Neural progenitor cell (in vitro differentiated cells): Measurements from ENCODE around the gene DAB2. TPM values are rescaled to one million over a fixed set of nuclear protein-coding genes. Genes with fewer than 3 reads are reported as not detected.
A peak's percentile ranks its signal among the peaks of the same experiment; 100 is the strongest.

Experiments used
- DNase-seq: peaks from one replicate; pipeline ENCODE4 v3.0.0-alpha.2; 2016; ENCODE audit warnings: low spot score
- H2AFZ ChIP-seq: fragments of 200-600 bp; sonication (generic); replicated peaks from 2 replicates; pipeline ENCODE4 v1.6.1; 2016; ENCODE audit warnings: antibody characterized with exemption
- H3F3A ChIP-seq: fragments of 200-600 bp; sonication (generic); 2 replicates; pipeline ENCODE4 v1.6.1; 2016; ENCODE audit warnings: antibody characterized with exemption, low read depth
- H3K27ac ChIP-seq: fragments of 200-600 bp; sonication (generic); 2 replicates; pipeline ENCODE4 v1.5.1; 2016; ENCODE audit warnings: mild to moderate bottlenecking
- H3K27me3 ChIP-seq: fragments of 200-600 bp; sonication (generic); 2 replicates; pipeline ENCODE4 v1.6.1; 2016; ENCODE audit warnings: mild to moderate bottlenecking, moderate library complexity
- H3K36me3 ChIP-seq: fragments of 200-600 bp; sonication (generic); 2 replicates; pipeline ENCODE4 v1.5.1; 2016
- H3K4me1 ChIP-seq: fragments of 200-600 bp; sonication (generic); 2 replicates; pipeline ENCODE4 v1.6.1; 2016; ENCODE audit warnings: mixed run types
- H3K4me2 ChIP-seq: fragments of 200-600 bp; sonication (generic); 2 replicates; pipeline ENCODE4 v1.6.1; 2016
- H3K4me3 ChIP-seq: fragments of 200-600 bp; sonication (generic); 2 replicates; pipeline ENCODE4 v1.5.1; 2016
- H3K79me2 ChIP-seq: fragments of 200-600 bp; sonication (generic); 2 replicates; pipeline ENCODE4 v1.6.1; 2016; ENCODE audit warnings: low read depth
- H3K9ac ChIP-seq: fragments of 200-600 bp; sonication (generic); 2 replicates; pipeline ENCODE4 v1.6.1; 2016
- H3K9me3 ChIP-seq: fragments of 200-600 bp; sonication (generic); 2 replicates; pipeline ENCODE4 v1.5.1; 2016; ENCODE audit warnings: low read depth
- H4K20me1 ChIP-seq: fragments of 200-600 bp; sonication (generic); 2 replicates; pipeline ENCODE4 v1.6.1; 2016; ENCODE audit warnings: low read depth
- H3K27ac Mint-ChIP-seq: 3 replicates; pipeline ENCODE4 v1.8.0; 2021; ENCODE audit warnings: mixed read lengths
- H3K27me3 Mint-ChIP-seq: 2 replicates; pipeline ENCODE4 v1.8.0; 2022; ENCODE audit warnings: low read depth, mild to moderate bottlenecking, inconsistent platforms, moderate library complexity, mixed read lengths; ENCODE audit not compliant: insufficient read depth
- H3K36me3 Mint-ChIP-seq: 3 replicates; pipeline ENCODE4 v1.8.0; 2021; ENCODE audit warnings: mixed read lengths
- H3K4me1 Mint-ChIP-seq: 3 replicates; pipeline ENCODE4 v1.8.0; 2021; ENCODE audit warnings: mixed read lengths
- H3K4me3 Mint-ChIP-seq: 3 replicates; pipeline ENCODE4 v1.8.0; 2021; ENCODE audit warnings: mild to moderate bottlenecking, moderate library complexity, mixed read lengths
- H3K9me3 Mint-ChIP-seq: 3 replicates; pipeline ENCODE4 v1.8.0; 2020; ENCODE audit warnings: mixed read lengths
- CTCF ChIP-seq: fragments of 200-600 bp; sonication (generic); IDR thresholded peaks from 2 replicates; pipeline ENCODE4 v1.5.1; 2017; ENCODE audit warnings: antibody characterized with exemption, mild to moderate bottlenecking
- EZH2 ChIP-seq: fragments of 200-600 bp; sonication (generic); IDR thresholded peaks from 2 replicates; pipeline ENCODE4 v1.6.1; 2017; ENCODE audit warnings: antibody characterized with exemption, mild to moderate bottlenecking, moderate library complexity
- EZH2phosphoT487 ChIP-seq: fragments of 200-600 bp; sonication (generic); IDR thresholded peaks from 2 replicates; pipeline ENCODE4 v1.6.1; 2017; ENCODE audit warnings: antibody characterized with exemption
- total RNA-seq: library from RNA; depleted of rRNA; stranded (reverse); fragments of >200 nt; gene quantifications from 2 replicates; pipeline ENCODE4 v1.2.3, GENCODE V29; 2015; ENCODE audit warnings: low replicate concordance

The DAB2 gene
- total RNA-seq, 1 donor from 2014 or later = 9.9 TPM

- no peak overlapping the region for H3K27ac ChIP-seq
- H3K36me3 ChIP-seq = no peaks in the 10 kb centered on the region
- Mint-ChIP-seq H3K4me3 (peak overlapping the region; percentile 65), H3K27ac (no peak overlapping the region), H3K9me3 (no peaks in the 10 kb centered on the region), H3K4me1 (peaks cover 53% of the 10 kb centered on the region), H3K27me3 (peaks cover 3% of the 10 kb centered on the region), H3K36me3 (no peaks in the 10 kb centered on the region)
- H4K20me1 ChIP-seq = no peaks in the 10 kb centered on the region
- no peak overlapping the region for H2AFZ ChIP-seq
- H3F3A ChIP-seq = peaks cover 24% of the 10 kb centered on the region
- DNase-seq = no peak
- no peaks in the 10 kb centered on the region for H3K9me3 ChIP-seq
- H3K4me1 ChIP-seq = peaks cover 31% of the 10 kb centered on the region
- peak overlapping the region; percentile 86 for H3K4me2 ChIP-seq
- no peak for TF ChIP-seq EZH2phosphoT487
- H3K27me3 ChIP-seq = no peaks in the 10 kb centered on the region
- H3K9ac ChIP-seq = no peak overlapping the region
- no peaks in the 10 kb centered on the region for H3K79me2 ChIP-seq
- no peak overlapping the region for H3K4me3 ChIP-seq
Measured at GRCh38 chr5:39422728-39423285, 2.0 kb downstream of the DAB2 start.

DNA sequence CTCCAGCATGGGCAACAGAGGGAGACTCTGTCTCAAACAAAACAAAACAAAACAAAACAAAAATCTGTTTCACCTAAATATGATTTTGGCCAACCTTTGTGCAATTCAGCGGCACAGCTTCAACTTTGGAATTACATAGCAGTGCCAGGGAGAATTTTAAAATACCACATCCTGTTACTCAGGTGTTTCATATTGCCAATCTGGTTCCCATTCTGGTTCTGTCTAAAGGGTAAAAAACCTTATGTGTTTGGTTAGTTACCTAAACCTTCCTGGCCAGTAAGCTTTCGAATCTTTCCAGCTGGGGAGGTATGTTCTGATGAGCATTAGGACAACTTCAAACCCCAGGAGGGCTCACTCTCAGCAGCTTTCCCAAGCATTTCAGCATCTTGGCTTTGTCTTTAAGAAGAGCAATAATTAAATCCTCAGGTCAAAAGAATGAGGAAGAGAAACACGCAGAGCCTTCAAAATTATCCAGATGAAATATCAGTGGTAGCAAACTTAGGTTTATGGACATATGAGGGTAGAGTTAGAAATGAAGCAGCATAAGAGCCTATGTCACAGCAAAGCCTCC lies 2.7 kb downstream of the DAB2 start:
- no peak overlapping the region for H2AFZ ChIP-seq
- H3K9ac ChIP-seq = no peak overlapping the region
- Mint-ChIP-seq H3K4me3 (no peak overlapping the region), H3K27ac (no peak overlapping the region), H3K4me1 (peaks cover 46% of the 10 kb centered on the region), H3K36me3 (no peaks in the 10 kb centered on the region), H3K27me3 (peaks cover 3% of the 10 kb centered on the region), H3K9me3 (no peaks in the 10 kb centered on the region)
- peaks cover 24% of the 10 kb centered on the region for H3F3A ChIP-seq
- no peaks in the 10 kb centered on the region for H3K36me3 ChIP-seq
- no peaks in the 10 kb centered on the region for H4K20me1 ChIP-seq
- no peak overlapping the region for H3K4me2 ChIP-seq
- H3K9me3 ChIP-seq = no peaks in the 10 kb centered on the region
- no peak for TF ChIP-seq CTCF
- no peak for TF ChIP-seq EZH2phosphoT487
- no peak for TF ChIP-seq EZH2
- DNase-seq = no peak
- no peak overlapping the region for H3K27ac ChIP-seq
- H3K4me3 ChIP-seq = no peak overlapping the region
- H3K79me2 ChIP-seq = no peaks in the 10 kb centered on the region
- H3K27me3 ChIP-seq = no peaks in the 10 kb centered on the region
- peaks cover 24% of the 10 kb centered on the region for H3K4me1 ChIP-seq

- Mint-ChIP-seq H3K27me3 (peaks cover 3% of the 10 kb centered on the region), H3K4me3 (no peak overlapping the region), H3K36me3 (no peaks in the 10 kb centered on the region), H3K27ac (peak overlapping the region; percentile 11), H3K4me1 (peaks cover 34% of the 10 kb centered on the region), H3K9me3 (no peaks in the 10 kb centered on the region)
- Histone ChIP-seq H3K27ac (no peak overlapping the region), H3K79me2 (no peaks in the 10 kb centered on the region), H3K4me1 (peaks cover 22% of the 10 kb centered on the region), H4K20me1 (no peaks in the 10 kb centered on the region), H3K36me3 (no peaks in the 10 kb centered on the region), H2AFZ (no peak overlapping the region), H3K9me3 (no peaks in the 10 kb centered on the region), H3F3A (peaks cover 22% of the 10 kb centered on the region), H3K9ac (no peak overlapping the region), H3K27me3 (no peaks in the 10 kb centered on the region), H3K4me2 (no peak overlapping the region), H3K4me3 (no peak overlapping the region)
- TF ChIP-seq CTCF (no peak), EZH2phosphoT487 (no peak), EZH2 (no peak)
- DNase-seq = peak; percentile 27
Measured at GRCh38 chr5:39420482-39421145, 4.2 kb downstream of the DAB2 start.

DNA sequence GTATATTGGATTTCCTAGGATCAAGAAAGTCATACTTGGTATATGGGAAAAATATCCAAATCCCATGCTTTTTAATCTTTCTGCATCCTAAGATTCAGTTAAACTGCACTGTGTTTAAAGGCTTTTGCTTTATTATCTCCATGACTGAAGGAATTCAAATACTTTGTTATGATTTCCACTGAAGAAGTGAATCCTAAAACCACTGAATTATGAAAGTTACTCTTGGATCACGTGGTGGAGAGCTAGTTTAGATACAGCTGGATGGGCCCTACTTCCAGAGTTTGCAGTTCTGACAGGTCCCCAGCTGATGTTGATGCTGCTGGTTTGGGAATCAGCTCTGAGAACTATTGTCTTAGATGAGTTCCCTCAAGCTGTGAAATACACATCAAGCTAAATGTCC lies 5.0 kb downstream of the DAB2 start:
- H3K36me3 ChIP-seq = no peaks in the 10 kb centered on the region
- DNase-seq = no peak
- H3K27ac ChIP-seq = no peak overlapping the region
- H3K9me3 ChIP-seq = no peaks in the 10 kb centered on the region
- peaks cover 22% of the 10 kb centered on the region for H3K4me1 ChIP-seq
- no peaks in the 10 kb centered on the region for H3K36me3 Mint-ChIP-seq
- no peak overlapping the region for H3K4me2 ChIP-seq
- H3F3A ChIP-seq = peaks cover 16% of the 10 kb centered on the region
- peaks cover 34% of the 10 kb centered on the region for H3K4me1 Mint-ChIP-seq
- H3K9ac ChIP-seq = no peak overlapping the region
- no peaks in the 10 kb centered on the region for H3K27me3 ChIP-seq
- no peak overlapping the region for H3K27ac Mint-ChIP-seq
- no peak overlapping the region for H3K4me3 ChIP-seq
- H3K79me2 ChIP-seq = no peaks in the 10 kb centered on the region
- H4K20me1 ChIP-seq = no peaks in the 10 kb centered on the region
- no peak overlapping the region for H2AFZ ChIP-seq
- no peaks in the 10 kb centered on the region for H3K9me3 Mint-ChIP-seq
- no peak overlapping the region for H3K4me3 Mint-ChIP-seq
- TF ChIP-seq EZH2phosphoT487 = no peak
- no peak for TF ChIP-seq CTCF
- TF ChIP-seq EZH2 = no peak
- no peaks in the 10 kb centered on the region for H3K27me3 Mint-ChIP-seq
